ENCODE results near the gene KRTAP5-5.

GRCh38 chr11:1641096-1641495 lies 11.5 kb downstream of the KRTAP5-5 start:
- TF ChIP-seq YY1 (IDR thresholded peaks at IDR 0.05), result no peak
- no peak for TF ChIP-seq FOXA2 (IDR thresholded peaks at IDR 0.05)
- no peak for TF ChIP-seq CTCF (IDR thresholded peaks at IDR 0.05; ENCODE audit: low read depth, low read length, missing input control)
- no peak for TF ChIP-seq SP1 (IDR thresholded peaks at IDR 0.05)
- TF ChIP-seq RAD21 (IDR thresholded peaks at IDR 0.05), result no peak
- TF ChIP-seq JUND (IDR thresholded peaks at IDR 0.05), result no peak
- TF ChIP-seq ATF3 (IDR thresholded peaks at IDR 0.05), result no peak
